Esophagus muscularis mucosa (tissue), 4 donors: Measurements from ENCODE around the gene PFDN5. TPM values are rescaled to one million over a fixed set of nuclear protein-coding genes. Genes with fewer than 3 reads are reported as not detected.
A peak's percentile ranks its signal among the peaks of the same experiment; 100 is the strongest.

Source experiments
- DNase-seq: peaks from one replicate; pipeline ENCODE4 v3.0.0-alpha.2; 2017; ENCODE audit errors: extremely low spot score
- H3K27ac ChIP-seq, 4 donors: fragments of 200-600 bp; sonication (generic); replicated peaks in 1 of 4; 1 replicate in 3 of 4; 2 replicates in 1 of 4; pipeline ENCODE4 v1.5.1; 2016 to 2019; ENCODE audit warnings: mild to moderate bottlenecking in 1 of 4
- H3K27me3 ChIP-seq, 4 donors: fragments of 200-600 bp; sonication (generic); one replicate each; pipeline versions ENCODE4 v1.5.1 to v1.6.0; 2016 to 2019
- H3K36me3 ChIP-seq, 4 donors: fragments of 200-600 bp; sonication (generic); one replicate each; pipeline ENCODE4 v1.5.1; 2016 to 2019
- H3K4me1 ChIP-seq, 4 donors: fragments of 200-600 bp; sonication (generic); one replicate each; pipeline ENCODE4 v1.5.1; 2016 to 2019
- H3K4me3 ChIP-seq, 4 donors: fragments of 200-600 bp; sonication (generic); 1 replicate in 2 of 4; 2 replicates in 2 of 4; pipeline ENCODE4 v1.5.1; 2016 to 2019; ENCODE audit warnings: mild to moderate bottlenecking in 4 of 4, moderate library complexity in 1 of 4
- H3K9me3 ChIP-seq, 4 donors: fragments of 200-600 bp; sonication (generic); 1 replicate in 3 of 4; 2 replicates in 1 of 4; pipeline ENCODE4 v1.5.1; 2016 to 2019
- EP300 ChIP-seq: sonication (generic); formaldehyde crosslinking; IDR thresholded peaks from one replicate; pipeline ENCODE4 v1.6.1; 2017; ENCODE audit warnings: antibody characterized with exemption
- POLR2A ChIP-seq: fragments of 450-650 bp; IDR thresholded peaks from one replicate; pipeline ENCODE4 v1.6.1; 2017; ENCODE audit warnings: antibody characterized with exemption, moderate library complexity, mild to moderate bottlenecking, low read depth
- POLR2AphosphoS5 ChIP-seq, 2 donors: sonication (generic); formaldehyde crosslinking; IDR thresholded peaks; one replicate each; pipeline ENCODE4 v1.6.1; 2017; ENCODE audit warnings: antibody characterized with exemption in 2 of 2
- WGBS: methylation state at CpG from one replicate; pipeline ENCODE4 v1.1.5; 2018; 5-methylcytosine and 5-hydroxymethylcytosine counted together
- intact Hi-C: fragments of 100-400 bp; cut with DNase I; formaldehyde crosslinking; loops from one replicate; pipeline ENCODE4 v1.15.1; 2023
- total RNA-seq, 4 donors: library from RNA; depleted of rRNA; stranded (reverse); fragments of >200 nt; gene quantifications; one replicate each; pipeline versions ENCODE4 v1.1.0 to v1.2.1, GENCODE V29; 2016
- TF ChIP-seq, protein P1 (sequence below), 3 experiments: fragments of 200-600 bp in 2 of 3; fragments of 450-650 bp in 1 of 3; sonication (generic) in 2 of 3; IDR thresholded peaks; one replicate each; pipeline ENCODE4 v1.5.1; 2017 to 2019; ENCODE audit warnings: antibody characterized with exemption in 3 of 3, mild to moderate bottlenecking in 2 of 3, moderate library complexity in 1 of 3

The PFDN5 gene
- total RNA-seq, 4 donors from 2014 or later = 446 to 812 (median 631) TPM

DNA sequence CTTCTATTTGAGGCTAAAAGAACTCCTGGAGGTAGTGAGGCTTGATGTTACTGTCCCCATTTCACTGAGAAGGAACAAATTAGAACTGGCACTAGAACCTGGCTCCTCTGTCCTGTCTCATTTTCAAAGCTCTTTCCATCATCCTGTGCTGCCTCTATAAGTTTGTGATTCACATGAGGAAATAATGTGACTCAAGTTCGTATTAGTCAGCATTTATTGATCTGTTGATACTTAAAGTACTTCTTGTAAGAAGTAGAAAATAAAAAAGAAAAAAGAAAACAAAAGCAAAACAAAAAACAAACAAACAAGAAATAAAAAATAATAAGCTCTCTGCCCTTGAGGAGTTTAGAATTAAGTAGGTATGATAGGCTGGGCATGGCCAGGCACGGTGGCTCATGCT, 29.6 kb upstream of the PFDN5 start:
- no peak for DNase-seq
- Histone ChIP-seq H3K27me3 (no peaks in the 10 kb centered on the region), H3K27ac (no peak overlapping the region), H3K9me3 (no peaks in the 10 kb centered on the region), H3K4me1 (peaks cover 6 to 20% (median 17%) of the 10 kb centered on the region in 4 donors), H3K4me3 (no peak overlapping the region), H3K36me3 (no peaks in the 10 kb centered on the region)
- WGBS = 82% methylated on average over 2 of the region's 2 CpGs
- TF ChIP-seq POLR2AphosphoS5 (IDR thresholded peaks at IDR 0.05) = no peak
- TF ChIP-seq, protein P1, sequence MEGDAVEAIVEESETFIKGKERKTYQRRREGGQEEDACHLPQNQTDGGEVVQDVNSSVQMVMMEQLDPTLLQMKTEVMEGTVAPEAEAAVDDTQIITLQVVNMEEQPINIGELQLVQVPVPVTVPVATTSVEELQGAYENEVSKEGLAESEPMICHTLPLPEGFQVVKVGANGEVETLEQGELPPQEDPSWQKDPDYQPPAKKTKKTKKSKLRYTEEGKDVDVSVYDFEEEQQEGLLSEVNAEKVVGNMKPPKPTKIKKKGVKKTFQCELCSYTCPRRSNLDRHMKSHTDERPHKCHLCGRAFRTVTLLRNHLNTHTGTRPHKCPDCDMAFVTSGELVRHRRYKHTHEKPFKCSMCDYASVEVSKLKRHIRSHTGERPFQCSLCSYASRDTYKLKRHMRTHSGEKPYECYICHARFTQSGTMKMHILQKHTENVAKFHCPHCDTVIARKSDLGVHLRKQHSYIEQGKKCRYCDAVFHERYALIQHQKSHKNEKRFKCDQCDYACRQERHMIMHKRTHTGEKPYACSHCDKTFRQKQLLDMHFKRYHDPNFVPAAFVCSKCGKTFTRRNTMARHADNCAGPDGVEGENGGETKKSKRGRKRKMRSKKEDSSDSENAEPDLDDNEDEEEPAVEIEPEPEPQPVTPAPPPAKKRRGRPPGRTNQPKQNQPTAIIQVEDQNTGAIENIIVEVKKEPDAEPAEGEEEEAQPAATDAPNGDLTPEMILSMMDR (IDR thresholded peaks at IDR 0.05) = no peak
- no peak for TF ChIP-seq POLR2A
- no peak for TF ChIP-seq EP300
- intact Hi-C loops = no loop called here

GRCh38 chr12:53267306-53267998, 27.9 kb upstream of the PFDN5 start:
- H3K27ac ChIP-seq = peak overlapping the region; percentile 11 to 65 (median 50)
- peak overlapping the region; percentile 58 to 71 (median 64) for H3K4me3 ChIP-seq
- no peaks in the 10 kb centered on the region for H3K27me3 ChIP-seq
- DNase-seq = no peak
- no peaks in the 10 kb centered on the region for H3K9me3 ChIP-seq
- intact Hi-C loops = no loop called here
- H3K36me3 ChIP-seq = no peaks in the 10 kb centered on the region
- peaks cover 6 to 20% (median 17%) of the 10 kb centered on the region in 4 donors for H3K4me1 ChIP-seq
- 56% methylated on average over 18 of the region's 18 CpGs for WGBS
- TF ChIP-seq POLR2AphosphoS5 (IDR thresholded peaks at IDR 0.05) = no peak
- TF ChIP-seq, protein P1 (IDR thresholded peaks at IDR 0.05) = no peak
- TF ChIP-seq POLR2A = no peak
- no peak for TF ChIP-seq EP300

DNA sequence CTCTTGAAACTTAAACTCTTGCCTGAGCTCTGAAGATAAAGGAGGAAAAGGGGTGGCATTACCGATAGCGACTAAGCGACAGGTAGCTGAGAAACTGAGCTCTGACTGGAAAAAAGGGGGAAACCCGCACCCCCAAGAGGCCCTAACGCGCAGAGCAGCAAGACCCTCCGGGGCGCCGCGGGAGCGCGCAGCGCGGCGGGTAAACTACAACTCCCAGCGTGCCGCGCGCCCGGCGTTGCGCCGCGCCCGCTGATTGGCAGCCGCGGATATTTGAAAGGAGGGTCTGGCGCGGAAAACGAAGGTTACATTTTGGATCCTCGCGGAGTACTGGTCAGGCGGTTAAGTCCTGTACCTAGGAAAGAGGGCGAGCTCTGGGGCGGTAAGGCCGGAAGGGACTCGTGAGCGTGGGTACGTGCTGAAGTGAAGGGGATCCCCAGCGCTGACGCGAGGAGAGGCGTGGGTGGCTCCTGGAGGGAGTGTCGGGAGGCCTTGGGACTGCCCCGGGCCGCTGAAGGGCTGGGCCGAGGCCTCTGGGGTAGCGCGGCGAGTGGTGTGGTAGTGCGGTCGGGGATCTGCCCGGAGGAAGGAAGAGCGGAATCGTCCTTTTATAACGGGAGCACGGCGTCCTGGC, 27.2 kb upstream of the PFDN5 start, which contains the start of gene ESPL1:
ESPL1 (plus strand) TSS at position 301 of the 631 bp plus-strand sequence. CDS start 468 bp downstream, outside the sequence.
- TF ChIP-seq, protein P1 (IDR thresholded peaks at IDR 0.05) = peak; percentile 15 to 42 (median 38)
- TF ChIP-seq POLR2AphosphoS5 (IDR thresholded peaks at IDR 0.05) = peak; percentile 49 to 76
- TF ChIP-seq POLR2A = no peak
- DNase-seq = peak; percentile 93
- H3K9me3 ChIP-seq = no peaks in the 10 kb centered on the region
- peak within 1 kb of the TSS; percentile 11 to 65 (median 50) for H3K27ac ChIP-seq
- peak within 1 kb of the TSS; percentile 58 to 71 (median 64) for H3K4me3 ChIP-seq
- no peaks in the 10 kb centered on the region for H3K36me3 ChIP-seq
- H3K4me1 ChIP-seq = peaks cover 6 to 20% (median 17%) of the 10 kb centered on the region in 4 donors
- intact Hi-C loops = no loop called here
- no peaks in the 10 kb centered on the region for H3K27me3 ChIP-seq
- WGBS = under 1% methylated on average over 48 of the region's 58 CpGs

DNA sequence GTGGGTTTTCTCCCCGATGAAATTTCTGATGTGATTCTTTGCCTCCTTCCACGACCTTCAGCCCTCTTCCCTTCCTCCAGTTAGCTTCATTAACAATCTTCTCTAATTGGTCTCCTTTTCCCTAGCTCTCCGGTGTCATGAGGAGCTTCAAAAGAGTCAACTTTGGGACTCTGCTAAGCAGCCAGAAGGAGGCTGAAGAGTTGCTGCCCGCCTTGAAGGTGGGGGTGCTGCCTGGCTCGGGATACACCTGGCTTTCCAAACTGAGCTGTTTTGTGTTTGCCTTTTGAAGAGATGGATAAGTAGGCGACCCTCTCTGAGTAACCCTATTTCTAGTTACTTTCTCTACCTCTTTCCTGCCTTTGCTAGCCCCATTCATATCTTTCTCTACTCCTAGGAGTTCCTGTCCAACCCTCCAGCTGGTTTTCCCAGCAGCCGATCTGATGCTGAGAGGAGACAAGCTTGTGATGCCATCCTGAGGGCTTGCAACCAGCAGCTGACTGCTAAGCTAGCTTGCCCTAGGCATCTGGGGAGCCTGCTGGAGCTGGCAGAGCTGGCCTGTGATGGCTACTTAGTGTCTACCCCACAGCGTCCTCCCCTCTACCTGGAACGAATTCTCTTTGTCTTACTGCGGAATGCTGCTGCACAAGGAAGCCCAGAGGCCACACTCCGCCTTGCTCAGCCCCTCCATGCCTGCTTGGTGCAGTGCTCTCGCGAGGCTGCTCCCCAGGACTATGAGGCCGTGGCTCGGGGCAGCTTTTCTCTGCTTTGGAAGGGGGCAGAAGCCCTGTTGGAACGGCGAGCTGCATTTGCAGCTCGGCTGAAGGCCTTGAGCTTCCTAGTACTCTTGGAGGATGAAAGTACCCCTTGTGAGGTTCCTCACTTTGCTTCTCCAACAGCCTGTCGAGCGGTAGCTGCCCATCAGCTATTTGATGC, 26.4 kb upstream of the PFDN5 start:
- Histone ChIP-seq H3K27me3 (no peaks in the 10 kb centered on the region), H3K9me3 (no peaks in the 10 kb centered on the region), H3K4me3 (peak overlapping the region; percentile 58 to 71 (median 64)), H3K36me3 (no peaks in the 10 kb centered on the region), H3K4me1 (peaks cover 6 to 20% (median 17%) of the 10 kb centered on the region in 4 donors), H3K27ac (peak overlapping the region in 2 of 4 donors; percentile 48 to 65)
- intact Hi-C loops = no loop called here
- DNase-seq = no peak
- WGBS = 62% methylated on average over 18 of the region's 20 CpGs
- no peak for TF ChIP-seq EP300
- TF ChIP-seq, protein P1 (IDR thresholded peaks at IDR 0.05) = no peak
- no peak for TF ChIP-seq POLR2AphosphoS5 (IDR thresholded peaks at IDR 0.05)
- no peak for TF ChIP-seq POLR2A
